ENCODE measurements around the gene DUSP19. TPM values are rescaled to one million over a fixed set of nuclear protein-coding genes. Genes with fewer than 3 reads are reported as not detected.

Gene DUSP19
- total and polyA plus RNA-seq, 12 donors: 0.81 to 10.0 (median 4.1) TPM

DNA sequence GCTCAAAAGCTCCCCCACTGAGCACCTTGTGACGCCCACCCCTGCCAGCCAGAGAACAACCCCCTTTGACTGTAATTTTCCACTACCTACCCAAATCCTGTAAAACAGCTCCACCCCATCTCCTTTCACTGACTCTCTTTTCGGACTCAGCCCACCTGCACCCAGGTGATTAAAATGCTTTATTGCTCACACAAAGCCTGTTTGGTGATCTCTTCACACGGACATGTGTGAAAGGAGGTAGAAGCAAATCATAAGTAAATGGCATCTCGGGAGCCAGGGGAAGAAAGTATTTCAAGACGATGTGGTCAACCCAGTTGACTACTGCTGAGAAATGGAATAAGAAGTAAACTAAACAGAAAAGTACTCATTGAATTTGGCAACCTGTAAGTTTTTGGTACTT is 29.1 kb upstream of the DUSP19 start:
- no peak for TF ChIP-seq POLR2A (IDR thresholded peaks at IDR 0.05)
- TF ChIP-seq, protein P1, sequence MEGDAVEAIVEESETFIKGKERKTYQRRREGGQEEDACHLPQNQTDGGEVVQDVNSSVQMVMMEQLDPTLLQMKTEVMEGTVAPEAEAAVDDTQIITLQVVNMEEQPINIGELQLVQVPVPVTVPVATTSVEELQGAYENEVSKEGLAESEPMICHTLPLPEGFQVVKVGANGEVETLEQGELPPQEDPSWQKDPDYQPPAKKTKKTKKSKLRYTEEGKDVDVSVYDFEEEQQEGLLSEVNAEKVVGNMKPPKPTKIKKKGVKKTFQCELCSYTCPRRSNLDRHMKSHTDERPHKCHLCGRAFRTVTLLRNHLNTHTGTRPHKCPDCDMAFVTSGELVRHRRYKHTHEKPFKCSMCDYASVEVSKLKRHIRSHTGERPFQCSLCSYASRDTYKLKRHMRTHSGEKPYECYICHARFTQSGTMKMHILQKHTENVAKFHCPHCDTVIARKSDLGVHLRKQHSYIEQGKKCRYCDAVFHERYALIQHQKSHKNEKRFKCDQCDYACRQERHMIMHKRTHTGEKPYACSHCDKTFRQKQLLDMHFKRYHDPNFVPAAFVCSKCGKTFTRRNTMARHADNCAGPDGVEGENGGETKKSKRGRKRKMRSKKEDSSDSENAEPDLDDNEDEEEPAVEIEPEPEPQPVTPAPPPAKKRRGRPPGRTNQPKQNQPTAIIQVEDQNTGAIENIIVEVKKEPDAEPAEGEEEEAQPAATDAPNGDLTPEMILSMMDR (IDR thresholded peaks at IDR 0.05): no peak
- intact Hi-C loops (cut with DNase I): no loop called here
- WGBS, 4 donors: 67 to 76% (median 70%) methylated on average over 5 of the region's 5 CpGs

DNA sequence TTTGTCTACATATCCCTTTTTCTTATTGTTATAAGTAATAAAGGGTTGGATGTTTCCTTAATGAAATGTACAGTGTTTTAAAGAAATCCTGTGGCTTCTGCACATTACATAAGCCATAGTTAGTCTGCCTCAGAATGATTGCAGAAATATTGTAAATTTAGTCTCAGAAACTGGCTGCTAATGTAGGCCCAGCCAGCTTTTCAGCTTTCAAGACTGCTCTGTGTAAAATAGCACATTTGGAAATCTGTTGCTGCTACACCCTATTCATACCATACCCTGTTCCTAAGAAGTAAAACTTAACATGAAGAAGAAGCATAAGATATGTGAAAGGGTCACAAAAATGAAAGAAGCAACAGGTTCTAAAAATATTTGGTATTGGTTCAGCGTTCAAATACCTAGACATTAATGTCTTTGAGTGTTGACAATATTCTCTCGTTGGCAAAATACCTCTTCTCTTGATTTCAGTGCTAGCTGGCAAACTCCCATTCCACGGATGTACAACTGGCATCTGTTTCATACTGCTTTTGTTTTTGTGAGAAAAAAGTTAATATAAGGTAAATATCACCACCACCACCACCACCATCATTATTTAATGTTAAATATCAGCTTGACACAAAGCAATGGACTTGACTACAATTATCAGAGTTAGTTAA is 21.1 kb upstream of the DUSP19 start:
- H3K9me3 ChIP-seq (replicated peaks in 1 of 3): no peaks in the 10 kb centered on the region
- H3K27ac ChIP-seq: no peak overlapping the region
- H3K36me3 ChIP-seq (replicated peaks in 1 of 2): no peaks in the 10 kb centered on the region
- peaks cover 0 to under 1% of the 10 kb centered on the region in 2 donors for H3K4me1 ChIP-seq (replicated peaks in 1 of 2)
- intact Hi-C loops (cut with DNase I): no loop called here
- no peak for DNase-seq
- WGBS, 4 donors: 78 to 87% (median 81%) methylated on average over 3 of the region's 3 CpGs
- H3K4me3 ChIP-seq: no peak overlapping the region
- TF ChIP-seq POLR2A (IDR thresholded peaks at IDR 0.05): no peak
- TF ChIP-seq, protein P1 (IDR thresholded peaks at IDR 0.05): no peak
- no peaks in the 10 kb centered on the region for H3K27me3 ChIP-seq

More for the DNA sequence above, 29.1 kb upstream of the DUSP19 start:
- Histone ChIP-seq H3K27ac (no peak overlapping the region), H3K4me1 (replicated peaks in 1 of 2) (no peaks in the 10 kb centered on the region), H3K4me3 (no peak overlapping the region), H3K27me3 (no peaks in the 10 kb centered on the region), H3K36me3 (replicated peaks in 1 of 2) (no peaks in the 10 kb centered on the region), H3K9me3 (replicated peaks in 1 of 3) (no peaks in the 10 kb centered on the region)
- DNase-seq: no peak

DNA sequence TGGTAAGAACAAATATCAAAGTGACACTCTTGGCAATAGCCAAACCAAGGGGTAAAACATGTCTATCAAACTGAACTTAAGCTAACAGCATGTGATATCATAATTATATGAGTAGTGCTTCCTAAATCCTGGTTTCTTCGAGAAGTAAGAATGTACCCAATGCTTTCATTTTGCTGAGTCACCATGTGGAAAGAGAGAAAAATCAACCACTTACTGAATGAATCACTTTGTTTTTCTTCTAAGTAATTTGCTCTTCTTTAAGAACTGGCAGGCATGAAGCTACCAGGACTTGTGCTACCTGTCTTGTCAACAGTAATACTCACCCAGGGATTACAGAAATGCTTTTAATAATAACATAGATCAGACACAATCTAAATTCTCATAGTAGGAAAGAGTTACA is 19.0 kb upstream of the DUSP19 start:
- no peak for TF ChIP-seq POLR2A (IDR thresholded peaks at IDR 0.05)
- TF ChIP-seq, protein P1 (IDR thresholded peaks at IDR 0.05): no peak
- intact Hi-C loops (cut with DNase I): no loop called here
- Histone ChIP-seq H3K27ac (no peak overlapping the region), H3K36me3 (replicated peaks in 1 of 2) (no peaks in the 10 kb centered on the region), H3K4me1 (replicated peaks in 1 of 2) (peaks cover 0 to 9% of the 10 kb centered on the region in 2 donors), H3K9me3 (replicated peaks in 1 of 3) (no peaks in the 10 kb centered on the region), H3K27me3 (peaks cover 2% of the 10 kb centered on the region), H3K4me3 (no peak overlapping the region)
- 23 to 41% (median 40%) methylated on average over 1 of the region's 1 CpG for WGBS, 4 donors
- DNase-seq: no peak

DNA sequence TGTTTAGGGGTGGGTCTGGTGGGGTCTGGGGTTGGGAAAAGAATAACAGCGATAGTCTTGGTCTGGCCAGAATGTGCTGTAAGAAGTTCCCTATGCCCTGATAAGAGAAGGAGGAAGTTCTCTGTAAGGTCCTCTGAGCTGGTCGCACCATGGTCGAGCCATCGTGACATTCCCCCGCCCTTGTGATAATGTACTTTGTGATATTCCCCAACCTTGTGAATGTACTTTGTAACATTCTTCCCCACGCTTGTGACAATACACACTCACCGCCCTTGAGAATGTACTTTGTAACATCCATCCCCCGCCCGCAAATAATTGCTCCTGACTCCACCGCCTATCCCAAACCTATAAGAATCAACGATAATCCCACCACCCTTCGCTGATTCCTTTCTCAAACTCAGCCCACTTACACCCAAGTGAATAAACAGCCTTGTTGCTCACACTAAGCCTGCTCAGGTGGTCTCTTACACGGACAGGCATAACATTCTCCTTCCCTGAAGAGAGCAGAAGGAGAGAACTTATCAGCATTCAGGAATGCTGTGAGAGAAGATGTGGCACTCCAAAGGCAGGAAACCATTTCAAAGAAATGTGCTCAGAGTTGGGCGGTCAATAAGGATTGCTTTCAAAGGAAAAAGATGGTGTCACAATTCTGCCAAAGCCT is 17.8 kb upstream of the DUSP19 start:
- H3K27me3 ChIP-seq: peaks cover 9% of the 10 kb centered on the region
- no peak overlapping the region for H3K27ac ChIP-seq
- no peaks in the 10 kb centered on the region for H3K9me3 ChIP-seq (replicated peaks in 1 of 3)
- no peak for TF ChIP-seq POLR2A (IDR thresholded peaks at IDR 0.05)
- TF ChIP-seq, protein P1 (IDR thresholded peaks at IDR 0.05): no peak
- 94 to 96% (median 95%) methylated on average over 14 of the region's 14 CpGs for WGBS, 4 donors
- H3K36me3 ChIP-seq (replicated peaks in 1 of 2): no peaks in the 10 kb centered on the region
- H3K4me3 ChIP-seq: no peak overlapping the region
- no peak for DNase-seq
- intact Hi-C loops (cut with DNase I): no loop called here
- H3K4me1 ChIP-seq (replicated peaks in 1 of 2): peaks cover 0 to 9% of the 10 kb centered on the region in 2 donors

All from adrenal gland (tissue), 12 donors.